Activated T-cell treated with anti-CD3 and anti-CD28 coated beads for 48 hours (primary cell): ENCODE results near the gene RPN2.

Experiments
- DNase-seq: peaks from one replicate; pipeline ENCODE4 v3.0.0-alpha.2; 2020; ENCODE audit warnings: low read depth

RPN2 gene

DNA sequence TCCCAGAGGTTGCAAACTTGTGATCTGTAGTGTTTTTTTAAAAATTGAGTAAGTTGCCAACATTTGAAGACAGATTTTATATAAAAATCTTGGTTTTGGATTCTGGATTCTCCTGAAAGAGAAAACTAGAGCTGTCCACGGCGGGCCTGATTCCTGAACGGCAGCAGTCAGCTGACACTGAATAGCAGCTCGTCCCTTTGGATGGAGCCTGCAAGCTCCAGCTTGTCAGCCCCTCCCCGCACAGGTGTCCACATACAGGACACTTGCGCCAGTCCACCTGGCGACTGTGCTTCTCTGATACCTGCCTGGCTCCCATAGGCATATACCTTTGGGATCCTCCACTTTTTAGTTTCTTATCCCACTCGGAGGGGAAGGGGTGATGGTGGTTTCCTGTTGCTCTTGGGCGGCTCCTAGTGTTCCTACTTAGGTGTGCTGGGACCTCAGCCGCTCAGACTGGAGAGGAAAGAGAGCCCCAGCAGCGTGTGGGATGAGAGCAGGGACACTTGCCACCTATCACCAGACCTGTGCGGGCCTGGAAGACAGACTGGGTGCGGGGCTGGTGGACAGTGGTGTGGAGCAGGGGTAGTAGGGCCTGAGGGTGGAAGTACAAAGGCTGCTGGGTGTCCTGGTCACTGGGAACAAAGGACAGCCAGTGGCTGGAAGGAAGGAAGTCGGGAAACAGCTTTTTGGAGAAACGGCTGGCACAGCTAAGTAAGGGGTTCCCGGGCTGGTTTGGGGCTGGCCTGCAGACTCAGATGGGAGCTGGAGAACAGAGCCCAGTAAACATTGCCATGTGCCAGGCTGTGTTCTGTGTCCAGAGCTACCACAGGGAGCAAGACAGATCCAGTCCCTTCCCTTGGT is 64.2 kb downstream of the RPN2 start:
- DNase-seq = no peak

DNA sequence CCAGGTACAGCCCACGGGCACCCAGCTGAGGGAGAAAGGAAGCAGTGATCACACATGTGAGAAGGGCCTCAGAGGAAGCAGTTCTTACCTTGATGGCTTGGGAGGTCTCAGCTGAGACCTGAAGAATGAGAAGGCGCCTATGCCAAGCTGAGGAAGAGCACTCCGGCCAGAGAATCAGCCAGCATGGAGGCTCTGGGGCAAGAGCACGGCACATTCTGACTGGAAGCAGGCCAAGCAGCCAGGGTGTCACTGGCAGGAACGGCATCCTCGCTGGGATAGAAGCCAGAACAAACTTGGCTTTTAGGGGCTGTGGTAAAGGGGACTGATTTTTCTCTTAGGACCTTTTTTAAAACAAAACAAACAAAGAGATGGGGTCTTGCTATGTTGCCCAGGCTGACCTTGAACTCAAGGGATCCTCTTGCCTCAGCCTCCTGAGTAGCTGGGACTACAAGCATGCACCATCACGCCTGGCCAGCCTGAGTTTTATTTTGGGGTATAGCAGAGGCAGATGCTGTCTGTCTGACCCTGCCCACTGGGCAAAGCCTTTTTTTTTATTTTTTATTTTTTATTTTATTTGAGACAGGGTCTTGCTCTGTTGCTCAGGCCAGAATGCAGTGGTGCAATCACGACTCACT is 64.9 kb downstream of the RPN2 start:
- no peak for DNase-seq

DNA sequence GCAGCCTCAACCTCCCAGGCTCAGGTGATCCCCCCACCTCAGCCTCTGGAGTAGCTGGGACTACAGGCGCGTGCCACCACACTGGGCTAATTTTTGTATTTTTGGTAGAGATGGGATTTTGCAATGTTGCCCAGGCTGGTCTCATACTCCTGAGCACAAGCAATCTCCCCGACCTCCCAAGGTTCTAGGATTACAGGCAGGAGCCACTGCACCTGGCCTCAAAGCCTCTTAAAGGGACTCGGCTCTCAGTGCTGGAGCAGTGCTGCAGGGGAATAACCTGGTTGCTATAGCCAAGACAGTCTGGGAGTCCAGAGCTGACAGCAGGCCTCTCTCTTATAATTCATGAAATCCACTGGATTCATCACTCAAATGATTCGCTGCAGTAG is 65.4 kb downstream of the RPN2 start:
- DNase-seq = no peak

DNA sequence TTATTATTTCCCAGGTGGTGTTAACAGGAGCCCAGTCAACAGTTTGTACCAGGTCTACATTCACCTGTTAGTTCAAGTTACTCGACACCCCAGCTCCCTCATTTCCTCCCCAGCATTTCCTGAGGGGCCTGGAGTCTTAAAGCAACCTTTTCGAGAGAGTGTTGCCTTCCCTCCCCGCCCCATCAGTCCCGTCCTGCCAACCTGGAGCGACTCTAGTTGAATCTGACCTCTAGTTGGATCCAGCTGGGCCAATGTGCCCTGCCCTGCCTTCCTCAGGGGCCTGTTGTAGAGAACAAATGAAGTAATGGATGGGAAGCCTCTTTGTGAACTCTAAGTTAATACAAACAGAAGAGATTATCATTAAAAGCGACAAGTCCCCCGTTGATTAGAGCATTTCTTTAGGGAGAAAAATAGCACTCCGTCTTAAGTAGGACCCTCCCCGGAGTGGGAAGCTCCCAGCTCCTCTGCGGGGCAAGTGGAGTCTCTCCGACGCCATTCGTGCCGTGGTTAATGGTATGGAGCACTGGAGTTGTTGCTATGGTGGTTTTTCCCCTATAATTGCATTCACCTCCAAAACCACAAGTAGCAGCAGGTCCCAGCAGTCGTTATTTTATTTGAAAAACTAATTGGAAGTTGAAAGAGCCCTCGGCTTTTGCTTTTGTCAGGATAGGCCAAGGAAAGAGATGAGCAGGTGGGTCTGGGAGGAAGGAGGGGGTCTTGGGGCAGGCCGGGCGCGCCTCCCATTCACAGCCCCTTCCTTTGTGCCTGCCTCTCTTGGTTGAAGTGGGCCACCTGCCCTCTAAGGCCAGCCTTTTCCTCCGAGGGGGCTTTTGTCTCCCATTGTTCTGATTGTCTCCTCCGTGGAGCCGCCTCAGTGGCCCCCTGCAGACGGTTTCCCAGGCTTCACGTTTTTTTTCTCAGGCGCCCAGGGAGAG is 66.4 kb downstream of the RPN2 start:
- DNase-seq = no peak

DNA sequence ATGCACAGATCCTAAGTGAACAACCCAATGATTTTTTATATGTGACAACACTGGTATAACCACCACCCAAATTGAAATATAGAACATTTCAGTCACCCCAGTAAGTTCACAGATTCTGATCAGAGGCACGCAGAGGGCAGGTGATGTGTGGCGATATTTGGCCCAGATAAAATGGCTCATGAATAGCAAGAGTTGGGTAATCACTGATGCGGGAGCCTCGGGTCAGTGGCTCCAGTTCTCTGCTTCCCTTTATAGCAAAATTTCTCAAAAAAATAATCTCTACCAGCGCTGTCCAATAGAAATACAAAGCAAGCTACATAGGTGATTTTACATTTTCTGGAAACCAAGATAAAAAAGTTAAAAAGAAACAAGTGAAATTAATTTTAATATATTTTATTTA is 67.6 kb downstream of the RPN2 start:
- no peak for DNase-seq

DNA sequence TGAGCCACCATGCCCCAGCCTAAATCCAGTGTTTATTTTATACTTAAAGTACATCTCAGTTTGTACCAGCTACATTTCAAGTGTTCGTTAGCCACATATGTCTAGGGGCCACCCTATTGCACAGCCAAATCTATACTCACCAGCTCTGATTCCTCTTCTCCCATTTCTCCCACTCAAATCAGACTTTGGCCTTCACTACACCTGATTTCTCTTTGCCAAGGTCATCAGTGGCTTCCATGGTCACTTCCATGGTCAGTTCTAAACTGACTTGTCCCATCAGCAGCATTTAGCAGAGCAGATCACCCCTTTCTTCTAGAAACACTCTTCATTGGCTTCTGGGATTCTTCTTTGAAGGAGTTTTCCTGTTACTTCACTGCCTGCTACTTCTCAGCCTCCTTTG is 68.4 kb downstream of the RPN2 start:
- DNase-seq = no peak

DNA sequence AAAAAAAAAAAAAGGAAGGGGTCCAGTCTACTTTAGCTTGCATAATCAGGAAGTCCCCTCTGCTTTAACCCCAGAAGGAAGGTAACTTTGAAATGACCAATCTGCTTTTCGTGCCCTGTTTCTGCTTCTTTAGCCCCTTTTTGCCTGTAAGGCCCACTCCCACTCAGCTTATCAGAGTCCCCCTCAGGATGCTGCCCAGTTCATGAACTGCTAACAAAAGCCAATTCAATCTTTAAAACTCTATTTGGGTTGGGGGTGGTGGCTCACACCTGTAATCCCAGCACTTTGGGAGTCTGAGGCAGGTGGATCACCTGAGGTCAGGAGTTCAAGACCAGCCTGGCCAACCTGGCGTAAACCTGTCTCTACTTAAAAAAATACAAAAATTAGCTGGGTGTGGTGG is 70.2 kb downstream of the RPN2 start:
- DNase-seq = no peak

DNA sequence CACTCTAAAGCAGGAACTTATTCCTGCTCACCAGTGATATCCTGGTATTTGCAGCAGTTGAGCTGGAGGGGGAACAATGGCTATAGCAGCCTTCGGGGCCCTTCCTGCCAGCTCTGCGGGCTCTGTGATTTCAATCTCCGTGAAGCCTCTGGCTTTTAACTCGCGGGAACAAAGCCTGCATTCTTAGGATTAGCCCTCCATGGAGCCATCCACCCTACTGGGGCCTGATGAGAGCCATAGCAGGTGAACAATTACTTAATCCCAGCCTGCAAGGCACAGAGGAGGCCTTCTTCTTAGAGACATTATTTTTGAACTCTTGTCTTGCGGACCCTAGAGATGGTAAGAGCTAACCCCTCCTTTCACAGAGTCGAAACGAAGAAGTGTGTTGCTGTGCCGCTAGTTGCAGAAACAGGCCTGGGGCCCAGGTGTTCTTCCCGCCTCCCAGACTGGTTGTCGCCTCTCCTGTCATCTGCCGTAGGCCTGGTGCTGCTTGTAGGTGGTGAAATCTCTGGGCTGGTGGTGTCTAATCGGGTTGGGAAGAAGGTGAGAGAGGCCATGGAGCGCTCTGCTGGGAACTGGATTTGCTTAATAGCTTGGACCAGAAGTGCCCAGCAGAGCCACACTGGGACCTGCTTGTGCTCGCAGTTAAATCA is 72.8 kb downstream of the RPN2 start:
- DNase-seq = no peak

DNA sequence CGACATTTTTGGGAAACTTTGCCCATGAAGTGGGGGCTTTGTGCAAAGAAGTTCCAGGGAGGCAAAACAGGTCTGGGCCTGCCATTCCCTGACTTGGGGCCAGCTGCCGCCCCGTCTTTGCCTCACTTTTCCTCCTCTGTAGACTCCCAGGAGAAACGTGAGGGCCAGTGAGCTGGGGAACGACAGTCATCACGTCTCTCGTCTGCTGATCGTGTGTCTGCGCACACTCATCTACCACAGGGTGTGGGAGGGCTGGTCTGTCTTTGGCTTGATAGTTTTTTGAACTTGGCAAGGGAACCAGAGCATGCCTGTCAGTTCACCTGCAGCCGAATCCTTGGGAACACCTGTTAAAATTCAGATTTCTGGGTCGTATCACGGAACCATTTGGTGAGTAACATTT is 74.0 kb downstream of the RPN2 start:
- DNase-seq = no peak

DNA sequence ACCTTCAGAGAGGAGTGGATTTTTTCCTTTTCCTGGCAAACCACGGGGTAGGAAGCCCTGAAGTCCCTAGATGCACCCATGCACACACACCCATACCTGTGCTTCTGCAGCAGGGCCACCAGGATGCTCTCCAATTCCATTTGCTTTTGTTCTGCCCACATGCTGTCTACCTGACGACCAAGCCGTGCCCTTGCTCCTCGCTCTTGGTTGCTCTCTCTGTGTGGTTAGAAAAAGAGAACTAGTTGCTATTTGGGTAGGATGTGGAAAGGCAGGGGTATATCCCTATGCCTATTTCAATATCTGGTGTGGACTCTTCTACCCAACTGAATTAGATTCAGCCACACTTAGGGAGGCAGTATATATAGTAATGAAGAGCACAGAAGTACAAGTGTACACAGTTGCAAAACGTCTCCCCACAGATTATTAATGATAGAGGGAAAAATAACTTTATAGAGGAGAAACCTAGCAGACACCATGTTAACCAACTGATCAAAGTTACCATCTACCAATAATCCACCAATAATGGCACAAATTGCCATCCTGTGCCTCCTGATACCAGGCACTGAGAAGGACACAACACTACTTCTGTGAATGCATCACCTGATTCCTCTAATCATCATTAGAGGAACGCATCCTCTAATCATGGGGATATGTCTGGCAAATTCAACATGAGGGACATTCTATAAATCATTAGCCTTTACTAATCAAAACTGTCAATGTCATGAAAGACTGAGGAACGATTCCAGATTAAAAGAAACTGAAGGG is 75.2 kb downstream of the RPN2 start:
- DNase-seq = no peak

DNA sequence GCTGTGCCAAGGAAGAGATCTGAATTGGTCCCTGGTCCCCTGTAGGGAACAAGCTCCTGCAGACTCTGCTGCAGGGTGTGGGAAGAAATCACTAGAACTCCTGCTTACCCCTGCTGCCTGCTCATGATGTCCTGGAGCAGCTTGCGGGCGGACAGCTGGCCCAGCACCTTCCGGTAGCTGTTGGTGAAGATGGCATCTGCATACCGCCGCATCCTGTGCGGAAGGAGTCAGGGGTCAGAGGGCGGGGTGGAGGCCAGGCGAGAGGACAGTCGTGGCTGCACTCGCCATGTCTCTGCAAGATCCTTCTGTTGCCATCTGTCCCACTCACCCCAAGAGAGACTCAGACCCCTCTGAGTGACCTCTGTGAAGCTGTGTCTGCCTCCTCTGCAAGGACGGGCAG is 77.2 kb downstream of the RPN2 start:
- no peak for DNase-seq

DNA sequence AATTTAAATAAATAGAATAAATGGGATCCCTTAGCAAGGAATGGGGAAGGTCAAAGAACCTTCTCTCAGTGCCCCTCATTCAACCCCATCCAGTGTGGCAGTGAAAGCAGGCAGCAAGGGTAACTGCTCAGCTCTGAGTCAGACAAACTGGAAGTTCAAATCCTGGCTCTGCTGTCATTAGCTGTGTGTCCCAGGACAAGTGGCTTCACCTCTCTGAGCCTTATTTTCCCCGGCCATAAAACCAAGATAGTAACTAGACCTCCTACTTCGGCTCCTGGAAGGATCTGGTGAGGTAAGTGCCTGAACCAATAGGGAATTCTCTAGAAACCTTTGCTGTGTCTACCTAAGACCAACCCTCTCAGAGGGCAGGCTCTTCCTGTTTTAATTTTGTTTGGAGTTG is 78.4 kb downstream of the RPN2 start:
- no peak for DNase-seq

DNA sequence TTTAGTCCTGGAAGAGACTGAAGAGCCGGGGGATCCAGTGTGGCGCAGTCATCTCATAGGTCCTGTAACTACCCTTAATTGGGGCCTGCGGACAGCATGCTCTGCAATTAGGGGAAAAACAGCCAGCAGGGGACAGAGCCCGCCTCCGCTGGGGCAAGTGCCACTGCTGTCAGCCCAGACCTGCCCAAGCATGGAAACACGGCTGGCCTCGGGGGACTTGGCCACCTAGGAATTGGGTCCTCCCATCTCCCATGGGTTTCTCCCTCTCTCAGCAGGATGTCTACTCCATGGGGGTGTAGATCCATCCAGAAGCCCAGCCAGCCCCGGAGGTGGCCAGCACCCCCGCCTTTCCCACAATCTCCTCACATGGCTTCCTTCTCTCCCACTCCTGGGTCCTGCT is 78.9 kb downstream of the RPN2 start:
- DNase-seq = no peak

DNA sequence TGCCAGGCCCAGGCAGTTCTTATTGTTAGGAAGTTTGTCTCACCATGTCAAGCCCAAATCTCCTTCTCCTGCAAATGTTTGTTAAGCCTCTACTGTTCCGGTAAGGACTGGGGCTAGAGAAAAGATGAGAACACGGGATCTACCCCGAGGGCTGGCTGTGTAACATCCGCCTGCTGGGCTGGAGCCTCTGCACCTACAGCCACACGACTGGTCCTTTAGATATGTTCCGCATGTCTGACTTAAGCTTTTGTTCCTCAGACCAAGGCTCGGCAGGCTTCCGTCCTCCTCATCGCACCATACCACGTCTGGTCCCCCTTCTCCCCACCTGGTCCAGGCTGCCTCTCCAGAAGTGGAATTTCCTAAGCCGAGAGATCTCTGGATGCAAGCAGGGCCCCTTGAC is 79.9 kb downstream of the RPN2 start:
- no peak for DNase-seq

DNA sequence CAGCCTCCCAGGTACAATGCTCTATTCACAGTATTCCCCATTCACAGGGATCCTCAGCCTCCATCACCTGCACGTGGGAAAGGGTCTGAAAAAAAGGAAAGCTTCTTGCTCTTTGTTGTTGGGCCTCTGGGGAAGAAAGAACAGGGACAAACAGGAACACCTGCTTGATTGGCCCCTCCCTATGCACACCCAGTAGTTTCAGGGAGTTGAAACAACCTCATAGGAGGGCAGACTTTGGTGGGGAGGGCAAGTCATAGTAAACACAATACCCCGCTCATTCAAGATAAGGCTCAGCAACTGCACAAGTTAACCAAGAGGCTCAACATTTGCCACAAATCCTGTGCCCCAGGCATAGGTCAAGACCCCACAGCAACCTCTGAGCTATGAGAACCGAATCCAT is 80.7 kb downstream of the RPN2 start:
- DNase-seq = no peak

DNA sequence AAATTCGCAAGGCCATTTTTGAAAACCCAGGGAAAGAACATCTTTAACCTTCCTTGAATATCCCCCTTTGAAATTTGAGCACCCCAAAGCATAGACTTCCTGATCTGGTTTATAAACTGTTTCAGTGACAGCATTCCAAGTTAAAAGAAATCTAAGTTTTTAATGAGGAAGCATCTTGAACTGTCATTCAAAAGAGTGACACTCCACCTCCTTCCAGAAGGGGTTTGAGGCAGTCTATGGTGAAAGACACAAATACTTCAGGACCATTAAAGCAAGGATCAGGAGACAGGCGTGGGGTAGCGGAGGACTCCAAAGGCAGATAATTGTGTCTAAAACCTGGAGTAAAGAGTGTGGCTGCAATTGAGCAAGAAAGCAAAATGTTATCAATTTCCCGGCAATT is 81.8 kb downstream of the RPN2 start:
- no peak for DNase-seq

DNA sequence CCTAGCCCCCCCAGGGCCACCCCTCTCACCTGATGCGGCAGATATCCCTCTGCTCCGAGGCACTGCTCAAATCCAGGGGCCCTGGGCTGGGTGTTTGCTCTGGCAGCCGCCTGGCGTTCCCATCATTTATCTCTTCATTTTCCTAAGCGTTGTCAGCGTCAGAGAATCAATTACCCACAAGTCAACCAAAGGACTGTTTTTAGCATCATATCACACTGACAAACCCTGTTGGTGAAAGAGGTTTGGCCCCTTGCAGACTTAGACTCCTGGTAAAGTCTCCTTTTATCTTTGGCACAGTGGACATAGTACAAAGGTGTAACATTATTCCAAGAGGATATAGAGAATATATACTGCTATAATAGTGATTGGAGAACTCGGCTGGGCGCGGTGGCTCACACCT is 82.6 kb downstream of the RPN2 start, which contains the start of gene GHRH:
Gene GHRH (minus strand): TSS at position 101 of the 400 bp plus-strand sequence. CDS start 4,925 bp downstream, outside the sequence.
- no peak for DNase-seq

DNA sequence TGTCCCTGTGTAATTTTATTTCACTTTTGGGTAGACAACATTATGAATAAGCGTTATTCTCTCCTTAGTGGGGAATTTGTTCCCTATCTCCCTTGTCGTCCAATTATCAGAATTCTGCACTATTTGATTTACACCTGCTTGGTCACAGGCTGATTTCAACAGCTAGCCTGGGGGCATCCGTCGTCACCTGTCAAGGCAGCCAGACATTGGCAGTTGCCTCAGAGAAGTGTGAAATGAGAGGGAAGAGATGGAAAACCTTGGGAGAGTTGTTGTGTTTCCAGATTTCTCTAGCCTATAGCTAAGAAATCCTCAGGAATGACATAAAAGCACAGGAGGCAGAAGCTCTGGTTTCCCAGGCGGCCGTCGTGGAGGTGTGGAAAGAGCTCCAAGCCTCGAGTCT is 83.4 kb downstream of the RPN2 start:
- DNase-seq = no peak

DNA sequence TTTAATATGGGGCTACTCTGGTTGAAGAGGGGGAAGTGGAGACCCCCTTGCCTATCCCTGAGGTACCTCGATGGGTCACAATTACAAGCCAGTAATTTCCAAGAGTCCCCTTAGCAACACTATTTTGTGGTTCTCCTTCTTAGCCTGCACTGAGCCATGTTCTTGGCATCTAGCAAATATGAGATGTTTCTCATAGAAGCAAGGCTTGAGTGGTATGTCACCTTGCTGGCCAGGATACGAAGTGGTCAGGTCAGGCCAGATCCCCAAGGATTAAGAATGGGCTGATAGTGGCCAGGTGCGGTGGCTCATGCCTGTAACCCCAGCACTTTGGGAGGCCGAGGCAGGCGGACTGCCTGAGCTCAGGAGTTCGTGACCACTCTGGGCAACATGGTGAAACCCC is 84.6 kb downstream of the RPN2 start:
- no peak for DNase-seq

DNA sequence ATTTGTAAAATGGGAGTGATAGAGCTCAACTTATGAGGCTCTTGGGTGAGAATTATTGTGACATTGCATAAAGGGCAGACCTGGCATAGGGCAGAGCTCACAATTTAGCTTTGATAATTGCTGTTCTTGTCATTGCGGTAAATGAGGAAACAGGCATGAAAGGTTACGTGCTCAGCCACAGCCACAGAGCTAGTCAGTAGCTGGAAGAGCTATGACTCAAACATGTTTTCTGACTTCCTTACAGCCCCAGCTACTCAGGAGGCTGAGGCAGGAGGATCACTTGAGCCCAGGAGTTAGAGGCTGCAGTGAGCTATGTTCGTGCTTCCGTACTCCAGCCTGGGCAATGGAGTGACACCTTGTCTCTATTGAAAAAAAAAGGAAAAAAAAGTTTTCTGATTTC is 86.0 kb downstream of the RPN2 start:
- DNase-seq = no peak

DNA sequence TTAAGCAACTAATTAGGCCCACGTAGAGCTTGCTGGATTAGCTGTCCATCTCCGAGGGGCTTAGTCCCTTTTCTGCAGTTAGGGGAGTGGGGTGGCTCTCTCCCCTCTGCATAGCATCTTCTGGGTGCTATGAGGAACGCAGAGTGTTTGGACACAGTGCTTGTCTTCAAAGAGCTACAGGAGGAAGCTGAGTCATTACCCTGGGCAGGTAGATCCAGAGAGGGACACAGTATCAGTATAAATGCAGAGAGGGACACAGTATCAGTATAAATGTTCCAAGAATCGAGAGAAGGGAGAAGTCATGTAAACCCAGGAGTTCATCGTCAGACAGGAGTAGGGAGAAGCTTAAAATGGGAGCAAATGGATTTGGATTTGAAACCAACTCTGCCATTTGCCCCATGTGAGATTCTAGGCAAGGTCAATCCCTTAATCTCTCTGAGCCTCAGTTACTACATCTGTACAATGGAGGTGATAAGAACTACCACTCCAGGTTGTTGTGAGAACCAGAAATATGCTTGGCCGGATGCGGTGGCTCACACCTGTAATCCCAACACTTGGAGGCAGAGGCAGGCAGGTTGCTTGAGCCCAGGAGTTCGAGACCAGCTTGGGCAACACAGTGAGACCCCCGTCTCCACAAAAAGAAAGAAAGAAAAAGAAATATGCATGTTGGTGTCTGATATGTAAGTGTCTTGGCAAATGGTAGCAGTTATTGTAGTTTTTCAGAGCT is 88.0 kb downstream of the RPN2 start:
- no peak for DNase-seq
